ENCODE data around the gene COL23A1.

Gene COL23A1

DNA sequence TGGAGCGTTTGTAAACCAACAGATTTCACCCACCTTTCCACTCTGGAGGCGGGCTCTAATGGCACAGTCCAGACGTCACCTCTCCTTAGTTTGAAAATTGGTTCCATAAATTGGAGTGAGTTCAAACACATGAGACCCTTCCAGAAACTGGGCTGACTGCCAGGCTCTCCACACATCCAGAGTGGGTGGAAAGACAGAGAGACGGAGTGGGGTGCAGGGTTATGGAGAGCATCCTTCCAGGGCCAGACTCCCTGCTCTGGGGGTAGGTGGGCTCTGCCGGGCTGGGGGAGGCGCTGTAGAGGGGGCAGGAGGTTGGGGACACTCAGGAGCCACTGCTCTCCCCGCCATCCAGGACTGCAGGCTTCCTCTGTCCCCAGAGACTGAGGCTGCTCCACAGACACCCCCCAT lies 252.9 kb downstream of the COL23A1 start:
- peaks cover 3% of the 10 kb centered on the region for H3K4me1 ChIP-seq (ENCODE audit: insufficient read depth, low read length)
- H3K9me3 ChIP-seq (ENCODE audit: low read length) = no peaks in the 10 kb centered on the region
- no peak overlapping the region for H3K9ac ChIP-seq (ENCODE audit: low read length)
- H3K27me3 ChIP-seq (ENCODE audit: control insufficient read depth in 1 of 2, insufficient read depth in 2 of 2, low read length in 2 of 2) = no peaks in the 10 kb centered on the region
- H3K36me3 ChIP-seq (ENCODE audit: insufficient read depth, low read length) = no peaks in the 10 kb centered on the region
- no peak overlapping the region for H3K4me3 ChIP-seq (ENCODE audit: low read depth in 1 of 2, low read length in 2 of 2)
- no peak overlapping the region for H3K27ac ChIP-seq (ENCODE audit: low read depth, low read length)

GRCh38 chr5:178336889-178337288 lies 253.3 kb downstream of the COL23A1 start:
- peaks cover 7% of the 10 kb centered on the region for H3K4me1 ChIP-seq (ENCODE audit: insufficient read depth, low read length)
- H3K4me3 ChIP-seq (ENCODE audit: low read depth in 1 of 2, low read length in 2 of 2) = no peak overlapping the region
- H3K27ac ChIP-seq (ENCODE audit: low read depth, low read length) = no peak overlapping the region
- no peaks in the 10 kb centered on the region for H3K36me3 ChIP-seq (ENCODE audit: insufficient read depth, low read length)
- no peaks in the 10 kb centered on the region for H3K27me3 ChIP-seq (ENCODE audit: control insufficient read depth in 1 of 2, insufficient read depth in 2 of 2, low read length in 2 of 2)
- no peaks in the 10 kb centered on the region for H3K9me3 ChIP-seq (ENCODE audit: low read length)
- H3K9ac ChIP-seq (ENCODE audit: low read length) = no peak overlapping the region

DNA sequence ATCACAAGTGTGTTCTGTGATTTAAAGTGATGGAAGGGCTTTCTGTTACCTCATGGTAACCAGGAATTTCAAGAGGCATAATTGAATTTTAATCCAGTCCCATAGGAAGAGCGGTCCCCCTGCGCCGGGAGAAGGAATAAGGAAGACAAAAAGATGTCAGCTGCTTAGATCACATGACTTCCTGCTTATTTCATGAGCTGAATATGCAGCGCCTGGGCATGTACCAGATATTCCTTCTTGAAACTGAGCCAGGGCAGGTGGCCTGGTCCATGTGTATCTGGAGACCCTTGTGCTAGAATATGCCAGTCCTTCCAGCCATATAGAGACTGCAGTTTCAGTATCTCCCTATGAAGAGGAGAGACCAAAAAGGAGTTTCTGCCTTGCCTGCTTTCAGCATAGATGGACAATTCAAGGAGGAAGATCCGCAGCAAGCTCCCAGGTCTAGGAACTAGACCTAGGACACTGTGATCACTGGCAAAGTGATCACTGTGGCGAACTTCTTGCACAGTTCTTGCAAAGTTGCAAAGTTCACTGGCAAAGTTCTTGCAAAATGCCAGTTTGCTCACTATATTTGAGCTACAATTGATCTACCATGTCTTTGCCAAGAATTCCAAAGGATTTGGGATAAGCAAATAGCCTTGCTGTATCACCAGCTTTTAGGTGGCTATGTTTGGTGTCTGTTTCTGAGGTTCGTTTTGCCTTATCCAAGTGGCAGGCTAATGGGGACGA lies 254.7 kb downstream of the COL23A1 start:
- no peaks in the 10 kb centered on the region for H3K27me3 ChIP-seq (ENCODE audit: control insufficient read depth in 1 of 2, insufficient read depth in 2 of 2, low read length in 2 of 2)
- no peaks in the 10 kb centered on the region for H3K36me3 ChIP-seq (ENCODE audit: insufficient read depth, low read length)
- peaks cover 14% of the 10 kb centered on the region for H3K4me1 ChIP-seq (ENCODE audit: insufficient read depth, low read length)
- H3K4me3 ChIP-seq (ENCODE audit: low read depth in 1 of 2, low read length in 2 of 2) = no peak overlapping the region
- H3K27ac ChIP-seq (ENCODE audit: low read depth, low read length) = no peak overlapping the region
- no peaks in the 10 kb centered on the region for H3K9me3 ChIP-seq (ENCODE audit: low read length)
- no peak overlapping the region for H3K9ac ChIP-seq (ENCODE audit: low read length)

DNA sequence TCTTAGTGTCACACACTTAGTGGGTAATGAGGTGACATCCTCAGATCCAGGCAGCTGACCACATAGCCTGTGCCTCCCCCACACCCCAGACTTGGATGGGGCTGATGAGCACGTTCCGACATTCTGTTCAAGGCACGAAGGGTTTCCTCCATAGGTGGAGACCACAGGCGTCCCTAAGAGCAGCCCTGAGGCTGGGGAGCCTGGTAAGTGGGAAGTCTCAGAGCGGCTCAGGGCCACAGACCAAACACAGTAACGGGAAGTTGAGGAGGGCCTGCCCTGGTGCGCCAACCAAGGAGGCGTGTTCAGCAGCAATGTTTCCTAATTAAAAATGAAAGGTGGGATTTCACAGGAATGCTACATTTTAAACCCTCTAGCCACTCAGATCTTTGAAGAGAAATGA lies 255.3 kb downstream of the COL23A1 start:
- no peak overlapping the region for H3K4me3 ChIP-seq (ENCODE audit: low read depth in 1 of 2, low read length in 2 of 2)
- H3K27ac ChIP-seq (ENCODE audit: low read depth, low read length) = no peak overlapping the region
- no peaks in the 10 kb centered on the region for H3K27me3 ChIP-seq (ENCODE audit: control insufficient read depth in 1 of 2, insufficient read depth in 2 of 2, low read length in 2 of 2)
- no peak overlapping the region for H3K9ac ChIP-seq (ENCODE audit: low read length)
- no peaks in the 10 kb centered on the region for H3K36me3 ChIP-seq (ENCODE audit: insufficient read depth, low read length)
- no peaks in the 10 kb centered on the region for H3K9me3 ChIP-seq (ENCODE audit: low read length)
- peaks cover 14% of the 10 kb centered on the region for H3K4me1 ChIP-seq (ENCODE audit: insufficient read depth, low read length)

- Histone ChIP-seq H3K27me3 (ENCODE audit: control insufficient read depth in 1 of 2, insufficient read depth in 2 of 2, low read length in 2 of 2) (peaks cover 0 to 3% of the 10 kb centered on the region in 2 donors), H3K27ac (ENCODE audit: low read depth, low read length) (no peak overlapping the region), H3K9me3 (ENCODE audit: low read length) (no peaks in the 10 kb centered on the region), H3K36me3 (ENCODE audit: insufficient read depth, low read length) (no peaks in the 10 kb centered on the region), H3K4me1 (ENCODE audit: insufficient read depth, low read length) (peaks cover 14% of the 10 kb centered on the region), H3K4me3 (ENCODE audit: low read depth in 1 of 2, low read length in 2 of 2) (no peak overlapping the region), H3K9ac (ENCODE audit: low read length) (no peak overlapping the region)
Observed at GRCh38 chr5:178333821-178334481, 256.2 kb downstream of the COL23A1 start.

DNA sequence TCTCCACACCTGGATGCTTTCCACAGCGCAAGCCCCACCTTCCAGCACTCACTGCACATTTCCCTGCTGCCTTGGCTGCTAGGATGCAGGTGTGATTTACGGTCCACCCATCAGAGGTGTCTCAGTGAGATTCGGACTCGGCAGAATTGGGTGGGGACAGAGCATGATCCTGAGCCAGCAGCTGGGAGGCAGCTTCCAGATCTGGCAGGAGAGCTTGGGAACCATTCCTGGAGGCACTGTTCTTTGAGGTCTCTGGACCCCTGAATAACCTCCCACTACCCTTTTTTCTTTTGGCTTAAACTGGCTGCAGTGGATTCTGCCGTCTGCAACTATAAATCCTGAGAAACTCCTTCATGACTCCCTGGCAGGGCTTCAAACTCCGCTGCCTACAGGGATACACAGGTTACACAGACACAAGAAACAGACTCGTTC lies 258.0 kb downstream of the COL23A1 start:
- Histone ChIP-seq H3K4me1 (ENCODE audit: insufficient read depth, low read length) (peaks cover 14% of the 10 kb centered on the region), H3K9me3 (ENCODE audit: low read length) (no peaks in the 10 kb centered on the region), H3K9ac (ENCODE audit: low read length) (no peak overlapping the region), H3K27me3 (ENCODE audit: control insufficient read depth in 1 of 2, insufficient read depth in 2 of 2, low read length in 2 of 2) (peaks cover 0 to 5% of the 10 kb centered on the region in 2 donors), H3K27ac (ENCODE audit: low read depth, low read length) (no peak overlapping the region), H3K4me3 (ENCODE audit: low read depth in 1 of 2, low read length in 2 of 2) (no peak overlapping the region), H3K36me3 (ENCODE audit: insufficient read depth, low read length) (no peaks in the 10 kb centered on the region)

DNA sequence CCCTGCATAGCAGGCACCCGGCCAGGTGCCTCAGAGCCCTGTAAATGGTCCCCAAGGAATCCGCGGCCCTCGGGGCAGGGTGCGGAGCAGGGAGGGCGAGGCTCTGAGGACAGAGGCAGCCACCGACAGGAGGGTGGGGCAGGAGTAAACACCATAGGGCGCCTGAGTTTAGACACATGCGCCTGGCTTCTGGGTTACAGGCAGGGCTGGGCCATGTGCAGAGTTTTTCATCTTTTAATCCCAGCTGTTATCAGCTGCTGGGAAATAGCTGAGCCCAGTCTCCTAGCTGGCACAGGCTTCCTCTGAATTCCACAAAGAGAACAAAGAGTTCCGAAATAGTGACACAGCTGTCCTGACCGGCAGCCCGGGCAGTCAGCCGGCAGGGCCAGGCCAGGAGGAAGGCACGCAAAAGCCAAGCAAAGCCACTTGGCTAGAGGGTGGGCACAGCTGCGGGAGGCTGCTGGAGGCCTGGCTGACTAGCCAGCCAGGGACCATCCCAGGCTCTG lies 258.6 kb downstream of the COL23A1 start:
- no peaks in the 10 kb centered on the region for H3K36me3 ChIP-seq (ENCODE audit: insufficient read depth, low read length)
- no peak overlapping the region for H3K27ac ChIP-seq (ENCODE audit: low read depth, low read length)
- peaks cover 0 to 5% of the 10 kb centered on the region in 2 donors for H3K27me3 ChIP-seq (ENCODE audit: control insufficient read depth in 1 of 2, insufficient read depth in 2 of 2, low read length in 2 of 2)
- no peak overlapping the region for H3K4me3 ChIP-seq (ENCODE audit: low read depth in 1 of 2, low read length in 2 of 2)
- no peaks in the 10 kb centered on the region for H3K9me3 ChIP-seq (ENCODE audit: low read length)
- H3K4me1 ChIP-seq (ENCODE audit: insufficient read depth, low read length) = peaks cover 14% of the 10 kb centered on the region
- H3K9ac ChIP-seq (ENCODE audit: low read length) = no peak overlapping the region

DNA sequence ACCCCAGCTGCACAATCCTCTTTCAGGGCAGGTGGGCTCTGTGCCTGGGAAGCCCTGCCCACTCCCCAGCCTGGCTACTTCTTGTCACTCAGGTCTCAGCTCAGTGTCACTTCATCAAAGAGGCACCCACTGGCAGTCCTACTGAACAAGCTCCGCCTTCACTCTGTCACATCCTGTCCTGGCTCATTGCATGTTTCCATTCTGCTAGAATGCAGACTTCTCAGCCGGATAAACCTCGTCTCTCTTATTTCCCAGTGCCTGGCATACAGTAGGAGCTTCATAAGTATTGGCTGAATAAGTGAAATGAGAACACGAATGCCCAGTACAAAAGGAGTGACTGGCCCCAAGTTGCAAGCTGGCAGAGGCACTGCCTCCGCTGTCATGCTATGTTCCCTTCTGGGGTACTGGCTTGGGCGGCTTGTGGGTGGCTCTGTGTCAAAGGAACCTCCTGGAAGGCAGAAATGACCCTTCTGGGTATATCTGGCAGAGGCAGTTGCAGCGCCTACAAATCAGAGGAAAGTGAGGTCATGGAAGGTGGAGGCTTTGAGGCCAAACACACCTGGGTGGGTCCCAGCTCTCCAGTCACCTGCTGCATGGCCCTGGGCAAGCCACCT lies 259.3 kb downstream of the COL23A1 start:
- H3K9me3 ChIP-seq (ENCODE audit: low read length) = no peaks in the 10 kb centered on the region
- peaks cover 14% of the 10 kb centered on the region for H3K4me1 ChIP-seq (ENCODE audit: insufficient read depth, low read length)
- no peak overlapping the region for H3K4me3 ChIP-seq (ENCODE audit: low read depth in 1 of 2, low read length in 2 of 2)
- H3K27ac ChIP-seq (ENCODE audit: low read depth, low read length) = no peak overlapping the region
- H3K27me3 ChIP-seq (ENCODE audit: control insufficient read depth in 1 of 2, insufficient read depth in 2 of 2, low read length in 2 of 2) = peaks cover 0 to 5% of the 10 kb centered on the region in 2 donors
- no peak overlapping the region for H3K9ac ChIP-seq (ENCODE audit: low read length)
- no peaks in the 10 kb centered on the region for H3K36me3 ChIP-seq (ENCODE audit: insufficient read depth, low read length)

GRCh38 chr5:178328826-178329730 lies 261.1 kb downstream of the COL23A1 start:
- Histone ChIP-seq H3K9me3 (ENCODE audit: low read length) (no peaks in the 10 kb centered on the region), H3K9ac (ENCODE audit: low read length) (no peak overlapping the region), H3K4me3 (ENCODE audit: low read depth in 1 of 2, low read length in 2 of 2) (no peak overlapping the region), H3K27me3 (ENCODE audit: control insufficient read depth in 1 of 2, insufficient read depth in 2 of 2, low read length in 2 of 2) (peaks cover 0 to 5% of the 10 kb centered on the region in 2 donors), H3K4me1 (ENCODE audit: insufficient read depth, low read length) (peaks cover 14% of the 10 kb centered on the region), H3K36me3 (ENCODE audit: insufficient read depth, low read length) (no peaks in the 10 kb centered on the region), H3K27ac (ENCODE audit: low read depth, low read length) (no peak overlapping the region)

DNA sequence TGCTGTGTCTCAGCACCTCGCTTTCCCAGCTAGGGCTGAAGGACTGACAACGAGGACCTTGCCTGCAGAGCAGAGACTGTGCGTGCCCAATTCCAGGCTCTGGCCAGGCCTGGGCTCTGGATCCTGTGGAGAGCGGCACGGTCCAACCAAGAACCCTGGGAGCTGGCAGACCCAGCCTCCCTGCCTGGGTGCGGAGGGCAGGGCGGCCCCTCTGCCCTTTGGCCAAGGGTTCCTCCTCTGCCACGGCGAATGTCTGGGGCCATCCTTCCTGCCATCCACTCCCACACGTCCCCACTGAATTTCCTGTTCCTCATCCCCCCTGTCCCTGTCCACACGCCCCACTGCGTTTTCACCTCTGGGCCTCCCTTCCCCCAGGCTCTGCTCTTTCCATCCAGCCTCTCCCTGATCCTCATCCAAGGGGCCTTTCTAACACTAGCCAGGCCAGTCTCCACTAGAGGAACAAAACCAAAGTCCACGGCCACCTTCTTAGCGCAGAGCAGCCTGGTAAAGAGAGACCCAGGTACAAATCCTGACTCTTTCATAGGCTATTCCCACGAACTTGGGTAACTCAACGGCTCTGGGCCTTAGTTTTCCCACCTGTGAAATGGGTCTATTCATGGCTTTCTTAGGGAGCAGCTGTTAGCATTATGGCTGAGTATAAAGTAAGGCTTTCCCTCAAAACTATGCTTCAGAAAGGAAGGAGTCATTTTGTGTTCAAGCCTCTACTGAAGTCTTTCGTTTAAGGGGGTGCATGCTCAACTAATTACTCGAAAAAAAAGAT lies 262.1 kb downstream of the COL23A1 start:
- peaks cover 14% of the 10 kb centered on the region for H3K4me1 ChIP-seq (ENCODE audit: insufficient read depth, low read length)
- no peak overlapping the region for H3K27ac ChIP-seq (ENCODE audit: low read depth, low read length)
- H3K9ac ChIP-seq (ENCODE audit: low read length) = no peak overlapping the region
- H3K4me3 ChIP-seq (ENCODE audit: low read depth in 1 of 2, low read length in 2 of 2) = no peak overlapping the region
- peaks cover 0 to 5% of the 10 kb centered on the region in 2 donors for H3K27me3 ChIP-seq (ENCODE audit: control insufficient read depth in 1 of 2, insufficient read depth in 2 of 2, low read length in 2 of 2)
- H3K9me3 ChIP-seq (ENCODE audit: low read length) = no peaks in the 10 kb centered on the region
- H3K36me3 ChIP-seq (ENCODE audit: insufficient read depth, low read length) = no peaks in the 10 kb centered on the region

Data from muscle layer of colon (tissue), 2 donors.